ENCODE data around the gene PTPRD. TPM values are rescaled to one million over a fixed set of nuclear protein-coding genes. Genes with fewer than 3 reads are reported as not detected.

Gene PTPRD
- total RNA-seq, 1 donor from 2014 or later = 139 TPM

DNA sequence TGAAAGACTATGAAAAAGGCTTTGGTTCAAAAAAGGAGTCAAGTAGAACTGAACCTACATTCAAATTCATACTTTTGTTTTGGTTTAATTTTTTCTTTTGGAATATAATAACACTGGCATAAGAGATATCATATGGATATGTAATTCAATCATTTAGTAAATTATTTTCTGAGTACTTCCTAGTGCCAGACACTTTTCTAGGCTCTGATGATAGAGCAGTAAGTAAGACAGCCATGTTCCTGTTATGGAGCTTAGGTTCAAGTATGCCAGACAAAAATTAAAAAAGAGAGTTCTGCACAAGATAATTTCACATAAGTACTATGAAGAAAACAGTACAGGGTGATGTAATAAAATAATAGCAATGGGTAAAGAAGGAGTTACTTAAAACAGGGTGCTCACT, 1074.0 kb downstream of the PTPRD start:
- Mint-ChIP-seq H3K4me1 (no peaks in the 10 kb centered on the region), H3K36me3 (ENCODE audit: low read depth) (no peaks in the 10 kb centered on the region), H3K27me3 (ENCODE audit: low read depth) (no peaks in the 10 kb centered on the region), H3K4me3 (no peak overlapping the region), H3K9me3 (peaks cover 2% of the 10 kb centered on the region), H3K27ac (ENCODE audit: unreplicated experiment) (no peak overlapping the region)
- TF ChIP-seq, protein P1, sequence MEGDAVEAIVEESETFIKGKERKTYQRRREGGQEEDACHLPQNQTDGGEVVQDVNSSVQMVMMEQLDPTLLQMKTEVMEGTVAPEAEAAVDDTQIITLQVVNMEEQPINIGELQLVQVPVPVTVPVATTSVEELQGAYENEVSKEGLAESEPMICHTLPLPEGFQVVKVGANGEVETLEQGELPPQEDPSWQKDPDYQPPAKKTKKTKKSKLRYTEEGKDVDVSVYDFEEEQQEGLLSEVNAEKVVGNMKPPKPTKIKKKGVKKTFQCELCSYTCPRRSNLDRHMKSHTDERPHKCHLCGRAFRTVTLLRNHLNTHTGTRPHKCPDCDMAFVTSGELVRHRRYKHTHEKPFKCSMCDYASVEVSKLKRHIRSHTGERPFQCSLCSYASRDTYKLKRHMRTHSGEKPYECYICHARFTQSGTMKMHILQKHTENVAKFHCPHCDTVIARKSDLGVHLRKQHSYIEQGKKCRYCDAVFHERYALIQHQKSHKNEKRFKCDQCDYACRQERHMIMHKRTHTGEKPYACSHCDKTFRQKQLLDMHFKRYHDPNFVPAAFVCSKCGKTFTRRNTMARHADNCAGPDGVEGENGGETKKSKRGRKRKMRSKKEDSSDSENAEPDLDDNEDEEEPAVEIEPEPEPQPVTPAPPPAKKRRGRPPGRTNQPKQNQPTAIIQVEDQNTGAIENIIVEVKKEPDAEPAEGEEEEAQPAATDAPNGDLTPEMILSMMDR (conservative IDR thresholded peaks at IDR 0.05) = no peak
- DNase-seq (ENCODE audit: low read depth, low spot score) = no peak

DNA sequence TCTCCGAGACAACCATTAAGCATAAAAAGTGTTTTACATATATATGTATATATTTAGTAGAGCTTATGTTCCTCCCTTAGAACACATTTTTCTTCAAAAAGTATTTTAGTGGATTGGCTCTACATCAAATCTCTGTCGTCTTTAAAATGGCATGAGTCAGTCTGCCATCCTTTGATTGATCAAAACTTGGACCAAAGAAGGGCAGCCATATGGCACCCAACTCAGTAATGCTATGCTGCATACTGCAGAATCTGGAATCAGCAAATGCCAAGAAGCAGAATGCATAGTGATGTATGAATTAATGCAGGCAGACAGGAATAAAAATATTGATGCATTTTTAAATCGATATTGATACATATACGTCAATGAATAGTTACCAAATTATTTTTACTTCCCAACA, 1074.4 kb downstream of the PTPRD start:
- TF ChIP-seq, protein P1 (conservative IDR thresholded peaks at IDR 0.05) = no peak
- Mint-ChIP-seq H3K9me3 (peaks cover 2% of the 10 kb centered on the region), H3K27ac (ENCODE audit: unreplicated experiment) (no peak overlapping the region)

DNA sequence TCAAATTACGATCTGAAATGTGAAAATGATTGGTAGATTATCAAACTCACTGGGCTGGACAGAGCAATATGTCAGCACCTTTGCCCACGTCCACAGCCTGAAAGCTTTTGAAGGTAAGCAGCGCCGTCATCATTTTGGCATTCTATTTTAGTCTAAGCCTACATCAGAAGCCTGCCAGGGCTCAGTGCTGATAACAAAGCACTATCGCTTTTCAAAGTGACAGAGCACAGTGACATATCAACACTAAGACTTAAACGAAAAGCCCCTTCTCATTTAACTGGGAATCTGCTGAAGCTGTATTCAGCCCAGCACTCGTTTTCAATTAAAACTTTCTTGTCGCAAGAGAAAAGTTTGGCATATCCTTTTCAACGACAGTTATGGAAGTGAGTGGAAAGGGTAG, 1076.3 kb downstream of the PTPRD start:
- H3K4me1 Mint-ChIP-seq = no peaks in the 10 kb centered on the region
- no peak for DNase-seq (ENCODE audit: low read depth, low spot score)
- no peak overlapping the region for H3K4me3 Mint-ChIP-seq
- no peaks in the 10 kb centered on the region for H3K36me3 Mint-ChIP-seq (ENCODE audit: low read depth)
- TF ChIP-seq, protein P1 (conservative IDR thresholded peaks at IDR 0.05) = no peak
- no peak overlapping the region for H3K27ac Mint-ChIP-seq (ENCODE audit: unreplicated experiment)
- H3K27me3 Mint-ChIP-seq (ENCODE audit: low read depth) = no peaks in the 10 kb centered on the region
- H3K9me3 Mint-ChIP-seq = peaks cover 1% of the 10 kb centered on the region

More for the DNA sequence above, 1074.4 kb downstream of the PTPRD start:
- Mint-ChIP-seq H3K4me3 (no peak overlapping the region), H3K4me1 (no peaks in the 10 kb centered on the region), H3K27me3 (ENCODE audit: low read depth) (no peaks in the 10 kb centered on the region), H3K36me3 (ENCODE audit: low read depth) (no peaks in the 10 kb centered on the region)
- DNase-seq (ENCODE audit: low read depth, low spot score) = no peak

DNA sequence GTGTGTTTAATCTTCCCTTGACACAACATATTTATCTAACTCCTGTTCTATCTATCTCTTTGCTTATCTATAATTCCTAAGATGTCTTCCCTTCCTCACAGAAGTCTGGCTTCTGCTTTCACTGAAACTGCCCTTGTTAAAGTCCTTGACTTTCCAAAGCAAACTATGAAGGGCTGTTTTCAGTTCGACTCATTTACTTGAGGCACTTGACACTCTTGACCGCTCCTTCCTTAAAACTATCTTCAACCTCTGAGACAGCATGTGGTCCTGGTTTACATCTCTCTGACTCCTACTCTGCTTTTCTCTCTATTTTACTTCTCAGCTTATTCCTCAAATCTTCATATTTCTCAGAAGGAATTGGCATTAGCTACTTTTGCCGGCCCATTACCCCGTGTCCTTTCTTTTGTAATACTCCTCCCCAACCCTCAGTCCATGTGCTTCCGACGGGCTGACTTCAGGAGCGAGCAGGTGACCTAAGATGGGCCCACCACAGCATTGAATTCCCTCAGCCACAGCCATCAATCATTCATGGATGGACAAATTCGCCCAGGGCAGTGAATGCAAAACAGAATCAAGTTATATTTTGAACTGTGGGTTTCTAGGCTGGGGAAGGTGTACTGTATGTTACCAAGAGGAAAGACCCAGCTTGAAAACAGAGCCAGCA, 1089.2 kb downstream of the PTPRD start:
- H3K27ac Mint-ChIP-seq (ENCODE audit: unreplicated experiment) = no peak overlapping the region
- no peak overlapping the region for H3K4me3 Mint-ChIP-seq
- no peaks in the 10 kb centered on the region for H3K36me3 Mint-ChIP-seq (ENCODE audit: low read depth)
- no peaks in the 10 kb centered on the region for H3K27me3 Mint-ChIP-seq (ENCODE audit: low read depth)
- no peaks in the 10 kb centered on the region for H3K9me3 Mint-ChIP-seq
- TF ChIP-seq, protein P1 (conservative IDR thresholded peaks at IDR 0.05) = no peak
- H3K4me1 Mint-ChIP-seq = peaks cover 5% of the 10 kb centered on the region
- no peak for DNase-seq (ENCODE audit: low read depth, low spot score)

DNA sequence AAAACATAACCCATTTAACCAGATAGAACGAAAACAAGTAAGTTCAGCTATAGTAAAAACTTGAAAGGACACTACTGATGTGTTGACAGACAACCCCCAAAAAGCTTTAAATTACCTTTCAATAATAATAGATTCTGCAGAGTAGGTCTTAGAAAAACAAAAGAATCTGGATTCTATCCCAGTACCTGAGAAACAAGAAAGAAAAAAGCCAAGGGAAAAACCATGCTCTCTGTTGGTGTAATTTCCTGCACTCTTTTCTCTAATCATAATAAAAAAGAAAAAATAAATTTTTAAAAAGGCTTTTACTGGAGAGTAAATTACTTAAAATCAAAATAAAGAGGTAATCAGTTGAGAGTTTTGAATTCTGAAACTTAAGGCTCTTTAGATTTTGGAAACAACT, 1090.4 kb downstream of the PTPRD start:
- DNase-seq (ENCODE audit: low read depth, low spot score) = no peak
- no peak overlapping the region for H3K4me3 Mint-ChIP-seq
- H3K4me1 Mint-ChIP-seq = no peaks in the 10 kb centered on the region
- H3K27ac Mint-ChIP-seq (ENCODE audit: unreplicated experiment) = no peak overlapping the region
- no peaks in the 10 kb centered on the region for H3K9me3 Mint-ChIP-seq
- no peaks in the 10 kb centered on the region for H3K36me3 Mint-ChIP-seq (ENCODE audit: low read depth)
- TF ChIP-seq, protein P1 (conservative IDR thresholded peaks at IDR 0.05) = no peak
- no peaks in the 10 kb centered on the region for H3K27me3 Mint-ChIP-seq (ENCODE audit: low read depth)

All from neural crest cell (in vitro differentiated cells).